ENCODE results near the gene FAM149A. TPM values are rescaled to one million over a fixed set of nuclear protein-coding genes. Genes with fewer than 3 reads are reported as not detected.

The FAM149A gene
- total RNA-seq, 1 experiment from 2014 or later, result 8.9 TPM

- TF ChIP-seq SIN3A (IDR thresholded peaks at IDR 0.05; ENCODE audit: low read depth) (no peak), CBX3 (IDR thresholded peaks at IDR 0.05; ENCODE audit: low read depth) (no peak), POLR2A (IDR thresholded peaks at IDR 0.05; ENCODE audit: borderline replicate concordance, extremely low read depth, insufficient read depth, insufficient read length) (no peak), CEBPB (IDR thresholded peaks at IDR 0.05; ENCODE audit: low read depth) (no peak), SRF (IDR thresholded peaks at IDR 0.05; ENCODE audit: low read depth) (no peak), REST (IDR thresholded peaks at IDR 0.05; ENCODE audit: low read depth) (no peak), MAX (IDR thresholded peaks at IDR 0.05) (no peak), TCF7L2 (IDR thresholded peaks at IDR 0.05; ENCODE audit: borderline replicate concordance, extremely low read depth, insufficient read depth, insufficient read length) (no peak)
- TF ChIP-seq, protein P1, sequence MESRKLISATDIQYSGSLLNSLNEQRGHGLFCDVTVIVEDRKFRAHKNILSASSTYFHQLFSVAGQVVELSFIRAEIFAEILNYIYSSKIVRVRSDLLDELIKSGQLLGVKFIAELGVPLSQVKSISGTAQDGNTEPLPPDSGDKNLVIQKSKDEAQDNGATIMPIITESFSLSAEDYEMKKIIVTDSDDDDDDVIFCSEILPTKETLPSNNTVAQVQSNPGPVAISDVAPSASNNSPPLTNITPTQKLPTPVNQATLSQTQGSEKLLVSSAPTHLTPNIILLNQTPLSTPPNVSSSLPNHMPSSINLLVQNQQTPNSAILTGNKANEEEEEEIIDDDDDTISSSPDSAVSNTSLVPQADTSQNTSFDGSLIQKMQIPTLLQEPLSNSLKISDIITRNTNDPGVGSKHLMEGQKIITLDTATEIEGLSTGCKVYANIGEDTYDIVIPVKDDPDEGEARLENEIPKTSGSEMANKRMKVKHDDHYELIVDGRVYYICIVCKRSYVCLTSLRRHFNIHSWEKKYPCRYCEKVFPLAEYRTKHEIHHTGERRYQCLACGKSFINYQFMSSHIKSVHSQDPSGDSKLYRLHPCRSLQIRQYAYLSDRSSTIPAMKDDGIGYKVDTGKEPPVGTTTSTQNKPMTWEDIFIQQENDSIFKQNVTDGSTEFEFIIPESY (IDR thresholded peaks at IDR 0.05; ENCODE audit: extremely low read depth, insufficient replicate concordance, low read length), result no peak
- TF ChIP-seq, protein P2, sequence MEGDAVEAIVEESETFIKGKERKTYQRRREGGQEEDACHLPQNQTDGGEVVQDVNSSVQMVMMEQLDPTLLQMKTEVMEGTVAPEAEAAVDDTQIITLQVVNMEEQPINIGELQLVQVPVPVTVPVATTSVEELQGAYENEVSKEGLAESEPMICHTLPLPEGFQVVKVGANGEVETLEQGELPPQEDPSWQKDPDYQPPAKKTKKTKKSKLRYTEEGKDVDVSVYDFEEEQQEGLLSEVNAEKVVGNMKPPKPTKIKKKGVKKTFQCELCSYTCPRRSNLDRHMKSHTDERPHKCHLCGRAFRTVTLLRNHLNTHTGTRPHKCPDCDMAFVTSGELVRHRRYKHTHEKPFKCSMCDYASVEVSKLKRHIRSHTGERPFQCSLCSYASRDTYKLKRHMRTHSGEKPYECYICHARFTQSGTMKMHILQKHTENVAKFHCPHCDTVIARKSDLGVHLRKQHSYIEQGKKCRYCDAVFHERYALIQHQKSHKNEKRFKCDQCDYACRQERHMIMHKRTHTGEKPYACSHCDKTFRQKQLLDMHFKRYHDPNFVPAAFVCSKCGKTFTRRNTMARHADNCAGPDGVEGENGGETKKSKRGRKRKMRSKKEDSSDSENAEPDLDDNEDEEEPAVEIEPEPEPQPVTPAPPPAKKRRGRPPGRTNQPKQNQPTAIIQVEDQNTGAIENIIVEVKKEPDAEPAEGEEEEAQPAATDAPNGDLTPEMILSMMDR (IDR thresholded peaks at IDR 0.05 in 2 of 3, conservative IDR thresholded peaks at IDR 0.05 in 1 of 3; ENCODE audit: borderline replicate concordance in 1 of 3, insufficient read depth in 1 of 3, low read depth in 2 of 3, low read length in 2 of 3), result no peak
- TF ChIP-seq, protein P3, sequence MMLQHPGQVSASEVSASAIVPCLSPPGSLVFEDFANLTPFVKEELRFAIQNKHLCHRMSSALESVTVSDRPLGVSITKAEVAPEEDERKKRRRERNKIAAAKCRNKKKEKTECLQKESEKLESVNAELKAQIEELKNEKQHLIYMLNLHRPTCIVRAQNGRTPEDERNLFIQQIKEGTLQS (IDR thresholded peaks at IDR 0.05), result no peak
- peak overlapping the region; percentile 54 for H2AFZ ChIP-seq (ENCODE audit: low read depth, low read length, poor library complexity, severe bottlenecking)
Observed at GRCh38 chr4:186192066-186192612, 87.6 kb downstream of the FAM149A start.

More at GRCh38 chr4:186192066-186192612, 87.6 kb downstream of the FAM149A start:
- BruUV-seq (replicated peaks), result no TSS peak
- Histone ChIP-seq H3K79me2 (ENCODE audit: insufficient read depth, low read length) (peaks cover 7% of the 10 kb centered on the region), H3K36me3 (ENCODE audit: control insufficient read depth in 1 of 2, insufficient read depth in 2 of 2, low read length in 2 of 2) (no peaks in the 10 kb centered on the region), H4K20me1 (ENCODE audit: insufficient read depth) (no peaks in the 10 kb centered on the region), H3K9me2 (ENCODE audit: insufficient read depth) (no peaks in the 10 kb centered on the region), H3K4me2 (ENCODE audit: low read length) (peak overlapping the region; percentile 76), H3K4me3 (replicated peaks in 1 of 2; ENCODE audit: low read depth in 1 of 2, low read length in 2 of 2) (peak overlapping the region; percentile 74 to 82), H3K9me3 (ENCODE audit: control insufficient read depth in 1 of 2, insufficient read depth in 1 of 2, low read depth in 1 of 2, low read length in 2 of 2) (no peaks in the 10 kb centered on the region), H3K9ac (ENCODE audit: low read length) (peak overlapping the region; percentile 81), H3K27ac (ENCODE audit: low read depth, low read length) (peak overlapping the region; percentile 95), H3K4me1 (ENCODE audit: control insufficient read depth in 1 of 2, insufficient read depth in 2 of 2, low read length in 2 of 2) (peaks cover 7 to 14% of the 10 kb centered on the region in 2 experiments; a peak in 3 of 4 replicates), H3K27me3 (ENCODE audit: insufficient read depth, low read length) (no peaks in the 10 kb centered on the region)
- ATAC-seq, result peak; percentile 48
- CTCF ChIA-PET, result interaction anchor here (1.8 kb wide), 1 partner anchor 10 kb away, joined by 7 read pairs; no protein-coding TSS in a partner anchor
- DNase-seq (ENCODE audit: low read depth, low spot score), result no peak
- RAD21 ChIA-PET (ENCODE audit: low non-redundant PET in 1 of 2, low total read pairs in 2 of 2, uncharacterized antibody in 2 of 2, unreplicated experiment in 2 of 2), result no interaction called here
- POLR2A ChIA-PET, result interaction anchor here (1.4 kb wide), 1 partner anchor 9 kb away, joined by 3 read pairs; no protein-coding TSS in a partner anchor
- intact Hi-C loops (cut with micrococcal nuclease), result no loop called here

Data from HCT116 (cell line).